Measurements from ENCODE around the gene PSMC3IP.
"Not testable (repeated sequence)": the region's sequence is repeated elsewhere in the genome, so short reads cannot be mapped to it uniquely, and the experiment has no call there.

The PSMC3IP gene, protein sequence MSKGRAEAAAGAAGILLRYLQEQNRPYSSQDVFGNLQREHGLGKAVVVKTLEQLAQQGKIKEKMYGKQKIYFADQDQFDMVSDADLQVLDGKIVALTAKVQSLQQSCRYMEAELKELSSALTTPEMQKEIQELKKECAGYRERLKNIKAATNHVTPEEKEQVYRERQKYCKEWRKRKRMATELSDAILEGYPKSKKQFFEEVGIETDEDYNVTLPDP

GRCh38 chr17:42577532-42578281, at the start of gene PSMC3IP:
TSS of gene PSMC3IP (minus strand) at chr17:42577729. CDS start at chr17:42577686, 43 bp downstream.
- peak; percentile 91 for DNase-seq

DNA sequence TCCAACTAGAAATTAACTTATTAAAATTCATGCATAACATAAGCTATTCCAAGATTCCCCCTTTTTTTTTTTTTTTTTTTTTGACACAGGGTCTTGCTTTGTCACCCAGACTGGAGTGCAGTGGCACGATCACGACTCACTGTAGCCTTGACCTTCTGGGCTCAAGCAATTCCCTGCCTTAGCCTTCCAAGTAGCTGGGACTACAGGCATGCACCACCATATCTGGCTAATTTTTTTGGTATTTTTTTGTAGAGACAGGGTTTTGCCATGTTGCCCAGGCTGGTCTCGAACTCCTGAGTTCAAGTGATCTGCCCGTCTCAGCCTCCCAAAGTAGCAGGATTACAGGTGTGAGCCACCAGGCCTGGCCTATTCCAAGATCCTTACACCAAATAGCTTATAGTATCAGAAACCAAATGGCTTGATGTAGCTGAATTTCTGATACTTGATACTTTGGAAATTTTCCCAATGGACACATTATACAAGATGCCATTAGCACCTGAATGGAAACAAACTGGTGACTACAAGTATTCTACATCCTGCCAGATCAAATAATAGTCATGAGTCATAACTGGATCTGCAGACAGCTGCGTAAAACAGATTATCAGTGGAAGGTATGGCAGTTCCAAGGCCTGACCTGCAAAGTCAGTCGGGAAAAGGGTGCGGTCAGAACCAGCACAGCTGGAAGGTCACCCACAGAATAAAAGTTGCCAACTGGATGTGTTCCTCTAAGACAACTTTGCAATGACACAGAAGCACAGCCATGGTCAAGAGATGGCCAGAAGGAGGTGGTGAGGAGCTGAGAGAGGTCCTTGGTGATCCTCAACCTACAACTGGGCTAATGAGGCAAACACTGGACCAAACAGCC, 46.4 kb upstream of the PSMC3IP start:
- DNase-seq: no peak

DNA sequence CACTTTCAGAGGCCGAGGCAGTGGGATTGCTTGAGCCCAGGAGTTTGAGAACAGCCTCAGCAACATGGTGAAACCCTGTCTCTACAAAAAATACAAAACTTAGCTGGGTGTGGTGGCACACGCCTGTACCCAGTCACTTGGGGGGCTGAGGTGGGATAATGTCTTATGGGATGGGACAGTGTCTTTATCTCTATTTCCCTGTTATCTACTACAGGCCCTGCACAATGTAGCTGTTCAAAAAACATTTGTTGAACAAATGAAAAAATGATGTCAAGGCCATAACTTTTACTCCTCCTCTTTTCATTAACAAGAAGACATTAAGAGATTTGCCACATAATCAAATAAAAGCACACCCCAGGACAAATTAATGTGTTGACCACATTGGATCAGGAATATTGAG, 45.7 kb upstream of the PSMC3IP start:
- no peak for DNase-seq

DNA sequence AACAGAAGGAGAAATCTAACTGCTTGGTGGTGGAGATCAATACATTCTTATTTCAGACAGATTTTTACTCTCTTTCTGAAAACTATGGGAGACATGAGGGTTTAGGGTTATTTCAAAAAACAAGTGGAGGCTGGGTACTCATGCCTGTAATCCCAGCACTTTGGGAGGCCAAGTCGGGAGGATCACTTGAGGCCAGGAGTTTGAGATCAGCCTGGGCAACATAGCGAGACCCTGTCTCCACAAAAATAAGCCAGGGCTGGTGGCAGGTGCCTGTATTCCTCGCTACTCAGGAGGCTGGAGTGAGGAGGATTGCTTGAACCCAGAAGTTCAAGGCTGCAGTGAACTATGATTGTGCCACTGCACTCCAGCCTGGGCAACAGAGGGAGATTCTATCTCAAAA, 44.5 kb upstream of the PSMC3IP start:
- DNase-seq: not testable (repeated sequence)

DNA sequence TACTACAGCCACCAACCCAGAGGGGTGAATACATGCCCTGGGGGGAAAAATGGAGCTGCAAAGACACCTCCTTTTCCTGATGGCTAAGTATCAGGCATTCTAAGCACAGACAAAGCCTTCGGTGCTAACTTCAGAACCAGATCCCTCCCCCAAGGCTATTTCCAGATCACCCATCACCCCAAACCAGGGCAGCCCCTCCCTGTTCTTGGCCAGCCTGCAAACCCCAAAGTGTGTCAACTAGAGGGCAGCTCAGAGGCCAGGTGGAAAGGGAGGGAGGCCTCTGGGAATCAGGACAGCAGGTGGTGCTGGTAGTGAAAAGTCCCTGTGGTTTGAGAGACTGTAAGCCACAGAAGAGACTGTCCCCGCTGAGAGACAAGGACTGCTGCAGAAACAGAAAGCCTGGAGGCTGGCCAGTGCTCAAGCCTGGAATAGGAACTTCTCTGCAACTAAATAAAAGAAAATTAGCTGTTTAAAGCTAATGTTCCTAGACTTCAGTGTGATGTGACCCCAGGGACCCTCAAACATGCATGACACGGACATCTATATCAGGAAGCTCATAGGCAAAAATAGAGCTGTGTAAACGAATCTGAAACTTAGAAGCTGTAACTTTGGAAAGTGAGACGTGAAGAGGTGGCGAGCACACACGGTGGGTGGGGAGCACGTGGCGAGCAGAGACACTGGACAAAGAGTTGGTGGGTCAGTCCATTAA, 41.1 kb upstream of the PSMC3IP start:
- DNase-seq: no peak

DNA sequence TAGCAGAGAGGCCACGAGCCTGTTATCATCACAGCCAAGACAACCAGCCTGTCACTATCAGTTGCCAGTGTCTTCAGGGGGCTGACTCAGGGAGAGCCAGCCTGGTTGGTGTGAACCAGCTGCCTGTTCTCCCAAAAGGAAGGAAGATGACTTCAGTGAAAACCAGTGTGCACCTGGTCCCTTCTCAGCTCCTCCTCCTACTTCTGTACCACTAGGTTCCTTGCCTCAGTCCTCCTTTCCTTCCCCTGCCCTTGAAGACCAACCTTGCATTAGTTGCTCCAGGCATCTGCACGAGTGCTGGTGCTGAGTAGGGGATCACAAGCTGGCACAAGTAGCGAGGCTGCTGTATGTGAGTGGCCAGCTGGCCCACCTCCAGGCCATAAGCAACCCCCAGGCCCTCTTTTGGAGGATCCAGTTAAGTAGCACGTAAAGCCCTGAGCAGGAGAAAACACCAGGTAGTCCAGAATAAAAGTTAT, 40.5 kb upstream of the PSMC3IP start:
- DNase-seq: no peak

DNA sequence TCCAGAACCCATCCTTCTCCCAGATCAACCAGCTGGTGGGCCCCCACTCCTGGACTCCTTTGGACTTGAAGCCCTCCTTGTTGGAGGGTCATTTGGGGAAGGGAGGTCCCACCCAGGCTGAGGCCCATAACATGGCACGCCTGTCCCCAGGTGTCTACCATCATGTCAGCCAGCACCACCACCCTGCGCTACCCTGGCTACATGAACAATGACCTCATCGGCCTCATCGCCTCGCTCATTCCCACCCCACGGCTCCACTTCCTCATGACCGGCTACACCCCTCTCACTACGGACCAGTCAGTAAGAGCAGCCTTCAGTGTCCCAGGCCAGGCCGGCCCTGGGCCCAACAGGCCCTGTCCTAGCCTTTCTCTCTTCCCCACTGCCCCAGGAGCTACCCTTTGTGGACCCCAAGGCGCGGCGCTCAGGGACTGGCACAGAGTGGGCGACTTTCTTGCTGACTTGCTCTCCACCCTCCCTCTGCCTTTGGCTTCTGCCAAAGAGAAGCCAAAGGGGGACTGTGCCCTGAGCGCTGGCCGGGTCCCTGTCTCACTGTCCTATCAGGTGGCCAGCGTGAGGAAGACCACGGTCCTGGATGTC, 36.3 kb upstream of the PSMC3IP start:
- DNase-seq: no peak

DNA sequence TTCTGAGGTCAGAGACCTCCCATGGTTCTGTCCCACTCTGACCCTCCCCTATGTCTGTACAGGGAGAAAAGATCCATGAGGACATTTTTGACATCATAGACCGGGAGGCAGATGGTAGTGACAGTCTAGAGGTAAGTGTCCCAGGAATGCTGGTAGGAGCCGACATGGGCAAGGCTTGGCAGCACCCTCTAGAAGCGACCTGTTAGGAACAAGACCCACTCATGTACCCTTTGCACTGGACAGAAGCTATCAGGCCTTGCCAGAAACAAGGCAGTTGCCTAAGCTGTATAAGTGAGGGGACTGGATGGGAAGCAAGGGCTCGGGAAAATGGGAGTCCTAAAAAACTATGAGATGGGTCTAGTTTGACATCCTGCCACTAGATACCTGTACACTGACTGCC, 34.5 kb upstream of the PSMC3IP start:
- no peak for DNase-seq

- not testable (repeated sequence) for DNase-seq
Observed at GRCh38 chr17:42609814-42610801, 32.6 kb upstream of the PSMC3IP start.

DNA sequence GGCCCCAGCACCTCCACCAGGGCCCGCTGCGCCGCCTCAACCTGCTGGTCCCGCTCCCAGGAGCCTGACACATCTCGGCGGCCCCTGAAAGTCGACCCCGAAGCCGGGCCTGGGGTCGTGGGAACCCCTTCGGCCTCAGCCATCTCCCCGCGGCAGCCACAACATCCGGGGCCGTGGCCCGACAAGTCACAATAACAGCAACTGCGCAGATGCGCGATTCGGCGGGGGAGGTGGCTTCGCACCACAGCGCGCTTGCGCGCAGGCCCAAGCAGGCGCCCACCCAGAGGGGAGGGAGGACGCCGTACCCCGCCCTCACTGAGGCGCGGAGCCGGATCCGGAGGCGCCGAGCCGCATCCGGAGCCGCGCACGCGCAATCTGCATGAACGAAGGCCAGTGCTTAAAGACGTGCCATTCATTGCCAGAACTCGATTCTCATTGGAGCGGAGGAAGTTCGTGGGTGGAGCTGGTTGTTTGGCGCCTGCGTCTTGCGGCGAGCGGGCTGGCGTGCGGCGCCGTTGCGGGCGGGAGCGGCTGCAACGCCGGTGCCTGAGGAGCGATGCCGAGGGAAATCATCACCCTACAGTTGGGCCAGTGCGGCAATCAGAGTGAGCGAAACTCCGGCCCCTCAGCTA, 31.8 kb upstream of the PSMC3IP start, which contains the start of the genes RETREG3 and TUBG1:
RETREG3 (minus strand) TSS at position 193 of the 632 bp plus-strand sequence; CDS start at position 143, 50 bp downstream.
TUBG1 (plus strand) TSS at position 502 of the 632 bp plus-strand sequence; CDS start at position 557, 55 bp downstream.
- DNase-seq: peak; percentile 95

GRCh38 chr17:42608305-42609181, 31.0 kb upstream of the PSMC3IP start:
- no peak for DNase-seq

DNA sequence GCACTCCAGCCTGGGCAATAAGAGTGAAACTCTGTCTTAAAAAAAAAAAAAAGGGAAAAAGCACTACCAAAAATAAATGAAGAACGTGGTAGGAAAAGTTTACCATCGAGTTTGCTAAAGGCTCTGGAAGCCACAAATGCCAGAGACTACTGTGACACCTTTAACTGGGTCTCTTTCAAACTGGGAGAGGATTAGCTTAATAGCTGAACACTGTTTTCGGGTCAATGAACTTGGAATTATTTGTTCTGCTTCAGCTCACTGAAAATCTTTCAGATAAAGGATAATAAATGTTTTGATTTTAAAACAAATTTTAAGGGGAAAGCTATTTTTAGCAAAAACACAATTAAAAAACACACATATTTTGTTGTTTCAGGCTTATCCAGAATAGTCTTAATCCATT, 30.2 kb upstream of the PSMC3IP start:
- DNase-seq: no peak

DNA sequence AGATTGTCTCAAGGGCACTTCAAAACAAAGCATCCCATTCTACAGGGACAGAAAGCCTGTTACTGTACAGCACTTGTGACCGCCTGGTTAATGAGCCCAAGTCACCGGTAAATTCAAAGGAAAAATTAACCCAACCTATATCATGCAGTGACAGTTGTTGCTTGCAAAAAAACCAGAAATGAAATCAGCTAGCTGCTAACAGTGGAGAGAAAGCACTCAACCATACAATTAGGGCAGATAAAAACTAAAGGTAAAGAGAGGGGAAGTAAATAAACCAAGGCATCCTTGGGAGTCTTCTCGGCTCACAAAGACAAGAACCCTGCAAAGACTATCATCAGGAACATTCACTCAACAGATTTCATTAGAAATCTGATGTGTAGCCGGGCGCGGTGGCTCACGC, 25.8 kb upstream of the PSMC3IP start:
- no peak for DNase-seq

GRCh38 chr17:42598905-42599304, 21.4 kb upstream of the PSMC3IP start:
- DNase-seq: no peak

GRCh38 chr17:42596386-42596785, 18.9 kb upstream of the PSMC3IP start:
- no peak for DNase-seq

DNA sequence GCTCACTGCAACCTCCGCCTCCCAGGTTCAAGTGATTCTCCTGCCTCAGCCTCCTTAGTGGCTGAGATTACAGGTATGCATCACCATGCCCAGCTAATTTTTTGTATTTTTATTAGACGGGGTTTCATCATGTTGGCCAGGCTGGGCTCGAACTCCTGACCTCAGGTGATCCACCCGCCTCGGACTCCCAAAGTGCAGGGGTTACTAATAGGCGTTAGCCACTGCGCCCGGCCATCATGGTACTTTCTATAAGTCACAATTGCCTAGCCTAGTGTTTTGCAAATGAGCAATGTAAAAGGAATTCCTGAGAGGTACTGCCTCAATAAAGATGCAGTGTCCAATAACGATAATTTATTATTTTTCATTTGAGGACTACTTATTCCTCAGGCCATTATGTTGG, 13.9 kb upstream of the PSMC3IP start:
- DNase-seq: no peak

GRCh38 chr17:42590886-42591285, 13.4 kb upstream of the PSMC3IP start:
- DNase-seq: no peak

DNA sequence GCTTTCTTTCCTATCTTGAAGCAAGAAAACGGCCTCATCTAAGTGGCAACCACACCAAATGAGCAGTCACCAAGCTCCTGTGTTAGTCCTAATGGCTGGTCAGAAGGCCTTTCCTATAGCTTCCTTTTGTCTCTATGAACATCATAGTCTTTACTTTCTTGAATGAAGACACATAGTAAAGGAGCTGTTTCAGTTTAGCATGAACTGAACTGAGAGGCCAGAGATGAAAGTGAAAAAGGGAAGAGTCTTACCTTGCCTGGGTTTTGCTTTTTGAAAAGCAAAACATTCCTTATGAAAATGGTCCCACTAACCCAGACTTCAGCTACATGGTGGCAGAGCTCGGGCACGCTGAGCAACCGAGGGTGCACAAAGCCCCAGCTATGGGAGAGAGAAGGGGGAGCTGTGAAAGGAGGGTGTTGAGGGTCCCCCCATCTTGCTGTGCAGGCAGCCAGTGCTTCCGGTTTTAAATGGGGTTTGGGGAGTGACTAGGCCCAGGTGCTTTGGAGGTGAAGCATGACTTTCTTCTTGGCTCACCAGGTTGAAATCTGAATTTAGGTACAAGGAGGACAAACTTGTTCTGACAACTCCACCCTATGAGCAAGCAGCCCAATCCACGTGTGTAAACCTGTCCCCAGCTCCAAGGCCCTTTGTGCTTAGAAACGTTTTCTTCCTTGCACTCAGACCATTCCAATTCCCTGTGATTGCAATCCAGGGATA, 9.1 kb upstream of the PSMC3IP start:
- DNase-seq: no peak

- DNase-seq: no peak
Observed at GRCh38 chr17:42585353-42585752, 7.8 kb upstream of the PSMC3IP start.

Data from NCI-H1048 (cell line).